Peyer's patch (tissue), 4 donors: ENCODE data around the gene MAPK8. TPM values are rescaled to one million over a fixed set of nuclear protein-coding genes. Genes with fewer than 3 reads are reported as not detected.

ENCODE experiments used
- DNase-seq, 3 donors: peaks; one replicate each; pipeline ENCODE4 v3.0.0-alpha.2; 2017 to 2019
- H3K27ac ChIP-seq, 4 donors: fragments of 200-600 bp; sonication (generic); one replicate each; pipeline ENCODE4 v1.5.1; 2016 to 2019
- H3K27me3 ChIP-seq, 2 donors: fragments of 200-600 bp; sonication (generic); one replicate each; pipeline ENCODE4 v1.5.1; 2019
- H3K36me3 ChIP-seq, 3 donors: fragments of 200-600 bp; sonication (generic); one replicate each; pipeline ENCODE4 v1.5.1; 2016 to 2019
- H3K4me1 ChIP-seq, 4 donors: fragments of 200-600 bp; sonication (generic); one replicate each; pipeline ENCODE4 v1.5.1; 2016 to 2019
- H3K4me3 ChIP-seq, 4 donors: fragments of 200-600 bp; sonication (generic); 1 replicate in 3 of 4; 2 replicates in 1 of 4; pipeline ENCODE4 v1.5.1; 2016 to 2019; ENCODE audit warnings: mild to moderate bottlenecking in 1 of 4
- H3K9me3 ChIP-seq, 4 donors: fragments of 200-600 bp; sonication (generic); one replicate each; pipeline ENCODE4 v1.5.1; 2016 to 2019; ENCODE audit warnings: mild to moderate bottlenecking in 1 of 4
- CTCF ChIP-seq, 6 experiments: fragments of 450-650 bp in 4 of 6; fragments of 200-600 bp in 2 of 6; sonication (generic) in 1 of 6; IDR thresholded peaks; one replicate each; pipeline ENCODE4 v1.5.1; 2017 to 2019; ENCODE audit warnings: antibody characterized with exemption in 6 of 6, mild to moderate bottlenecking in 3 of 6, moderate library complexity in 1 of 6
- POLR2A ChIP-seq, 2 donors: fragments of 450-650 bp; IDR thresholded peaks; one replicate each; pipeline ENCODE4 v1.5.1; 2017; ENCODE audit warnings: antibody characterized with exemption in 2 of 2, mild to moderate bottlenecking in 2 of 2, moderate library complexity in 2 of 2
- total RNA-seq, 4 donors: library from RNA; depleted of rRNA; stranded (reverse); fragments of >200 nt; gene quantifications; one replicate each; pipeline ENCODE4 v1.1.0, GENCODE V29; 2016

MAPK8 gene
- total RNA-seq, 4 donors from 2014 or later = 59.9 to 89.0 (median 67.6) TPM

DNA sequence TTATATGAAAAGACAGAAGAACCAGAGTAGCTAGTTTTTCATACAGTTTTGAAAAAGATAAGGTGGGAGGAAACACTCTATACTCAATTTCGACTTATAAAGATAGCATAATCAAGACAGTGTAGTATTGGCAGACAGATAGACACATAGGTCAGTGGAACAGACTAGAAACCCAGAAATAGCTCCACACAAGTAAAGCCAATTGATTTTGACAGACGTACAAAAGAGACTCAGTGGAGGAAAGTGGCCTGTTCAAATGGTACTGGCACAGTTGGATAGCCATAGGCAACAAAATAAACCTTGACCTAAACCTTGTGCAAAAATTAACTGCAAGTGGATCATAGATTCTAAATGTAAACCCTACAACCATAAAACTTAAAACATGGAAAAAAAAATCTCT, 46.8 kb downstream of the MAPK8 start:
- TF ChIP-seq POLR2A (IDR thresholded peaks at IDR 0.05) (no peak), CTCF (IDR thresholded peaks at IDR 0.05) (no peak)
- DNase-seq = no peak

GRCh38 chr10:48357631-48358030, 51.2 kb downstream of the MAPK8 start:
- Histone ChIP-seq H3K27ac (no peak overlapping the region), H3K36me3 (no peaks in the 10 kb centered on the region), H3K4me3 (no peak overlapping the region), H3K4me1 (no peaks in the 10 kb centered on the region), H3K9me3 (no peaks in the 10 kb centered on the region), H3K27me3 (no peaks in the 10 kb centered on the region)
- no peak for TF ChIP-seq CTCF (IDR thresholded peaks at IDR 0.05)
- no peak for TF ChIP-seq POLR2A (IDR thresholded peaks at IDR 0.05)
- DNase-seq = no peak

More for the DNA sequence above, 46.8 kb downstream of the MAPK8 start:
- H3K4me3 ChIP-seq = no peak overlapping the region
- no peaks in the 10 kb centered on the region for H3K4me1 ChIP-seq
- no peaks in the 10 kb centered on the region for H3K27me3 ChIP-seq
- H3K9me3 ChIP-seq = no peaks in the 10 kb centered on the region
- H3K36me3 ChIP-seq = no peaks in the 10 kb centered on the region
- no peak overlapping the region for H3K27ac ChIP-seq

DNA sequence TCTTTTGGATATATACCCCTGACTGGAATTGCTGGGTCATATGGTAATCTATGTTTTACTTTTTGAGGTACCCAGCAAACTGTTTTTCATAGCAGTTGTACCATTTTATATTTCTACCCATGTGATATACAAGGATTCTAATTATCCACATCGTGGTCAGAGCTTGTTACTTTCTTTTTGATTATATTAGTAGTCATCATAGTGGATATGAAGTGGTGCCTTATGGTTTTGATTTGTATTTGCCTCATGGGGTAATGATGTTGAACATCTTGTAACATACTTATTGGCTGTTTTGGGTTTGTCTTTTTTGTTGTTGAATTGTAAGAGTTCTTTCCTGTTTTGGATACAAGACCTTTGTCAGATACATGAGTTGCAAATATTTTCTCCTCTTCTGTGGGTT, 51.7 kb downstream of the MAPK8 start:
- DNase-seq = no peak
- no peak for TF ChIP-seq CTCF (IDR thresholded peaks at IDR 0.05)
- no peak for TF ChIP-seq POLR2A (IDR thresholded peaks at IDR 0.05)
- H3K27ac ChIP-seq = no peak overlapping the region

GRCh38 chr10:48358838-48359237, 52.4 kb downstream of the MAPK8 start:
- Histone ChIP-seq H3K27ac (no peak overlapping the region), H3K4me3 (no peak overlapping the region), H3K9me3 (no peaks in the 10 kb centered on the region), H3K4me1 (peaks cover 0 to under 1% (median 0%) of the 10 kb centered on the region in 4 donors), H3K27me3 (no peaks in the 10 kb centered on the region), H3K36me3 (no peaks in the 10 kb centered on the region)
- no peak for TF ChIP-seq CTCF (IDR thresholded peaks at IDR 0.05)
- no peak for TF ChIP-seq POLR2A (IDR thresholded peaks at IDR 0.05)
- no peak for DNase-seq

More for the DNA sequence above, 51.7 kb downstream of the MAPK8 start:
- Histone ChIP-seq H3K36me3 (no peaks in the 10 kb centered on the region), H3K4me3 (no peak overlapping the region), H3K27me3 (no peaks in the 10 kb centered on the region), H3K9me3 (no peaks in the 10 kb centered on the region), H3K4me1 (no peaks in the 10 kb centered on the region)

DNA sequence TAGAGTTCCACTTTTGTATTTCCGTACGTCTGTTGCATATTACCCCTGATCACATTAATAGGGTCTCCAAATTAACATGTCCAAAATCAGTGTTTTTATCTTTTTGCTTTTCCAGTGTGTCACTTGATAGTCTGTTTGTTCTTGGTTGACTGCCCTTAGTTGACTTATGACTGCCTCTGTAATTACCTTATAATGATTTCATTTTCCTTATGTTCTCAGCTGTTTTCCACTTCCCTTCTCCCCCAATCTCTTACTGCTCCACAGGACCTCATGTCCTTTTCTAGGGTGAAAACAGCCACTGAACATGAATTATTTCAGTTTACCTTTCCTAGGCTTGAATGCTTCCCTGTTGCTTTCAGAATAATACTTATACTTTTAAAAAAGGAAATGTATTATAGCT, 54.7 kb downstream of the MAPK8 start:
- no peak for DNase-seq
- H3K9me3 ChIP-seq = no peaks in the 10 kb centered on the region
- H3K36me3 ChIP-seq = no peaks in the 10 kb centered on the region
- no peak overlapping the region for H3K4me3 ChIP-seq
- H3K27me3 ChIP-seq = no peaks in the 10 kb centered on the region
- H3K4me1 ChIP-seq = peaks cover 0 to 18% (median 0%) of the 10 kb centered on the region in 4 donors
- no peak for TF ChIP-seq POLR2A (IDR thresholded peaks at IDR 0.05)
- no peak for TF ChIP-seq CTCF (IDR thresholded peaks at IDR 0.05)
- no peak overlapping the region for H3K27ac ChIP-seq
